Amygdala (tissue), 56 donors: ENCODE measurements around the gene EIF4A3.

Source experiments
- DNase-seq, 56 donors: peaks; one replicate each; lab custom pipeline; 2025; lab: John Stamatoyannopoulos, UW

EIF4A3 gene

DNA sequence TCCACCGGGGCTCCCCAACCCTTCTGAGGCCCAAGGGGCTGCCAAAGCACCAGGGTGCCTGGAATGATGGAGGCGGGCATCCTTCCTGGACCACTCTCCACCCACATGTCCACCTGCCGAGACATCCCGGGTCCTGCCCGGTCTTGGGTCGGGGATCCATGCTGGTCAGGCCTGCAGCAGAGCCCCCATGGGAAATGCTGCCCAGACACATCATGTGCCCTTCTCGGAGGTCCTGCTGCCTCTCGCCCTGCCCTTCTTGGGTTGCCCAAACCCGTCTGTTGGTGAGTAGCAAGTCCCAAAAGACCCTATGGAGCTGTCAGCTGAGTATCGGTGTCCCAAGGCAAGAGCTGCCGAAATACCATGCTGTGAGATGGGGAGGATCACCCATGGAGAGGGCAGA, 60.3 kb downstream of the EIF4A3 start:
- no peak for DNase-seq

DNA sequence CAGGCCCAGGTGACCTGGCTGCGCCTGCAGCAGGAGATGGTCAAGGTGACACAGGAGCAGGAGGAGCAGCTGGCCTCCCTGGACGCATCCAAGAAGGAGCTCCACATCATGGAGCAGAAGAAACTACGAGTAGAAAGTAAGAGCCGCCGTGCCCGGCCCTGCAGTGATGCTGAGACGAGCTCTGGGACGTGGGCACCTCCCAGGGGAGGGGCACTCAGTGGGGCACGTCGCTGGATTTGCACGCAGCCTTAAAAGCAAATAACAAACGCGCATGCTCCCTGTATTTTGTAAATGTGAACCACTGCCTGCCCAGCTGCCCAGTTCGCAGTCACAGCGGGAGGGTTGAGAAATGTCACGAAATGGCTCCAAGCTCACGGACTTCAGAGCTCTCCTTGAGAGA, 60.8 kb downstream of the EIF4A3 start:
- no peak for DNase-seq

DNA sequence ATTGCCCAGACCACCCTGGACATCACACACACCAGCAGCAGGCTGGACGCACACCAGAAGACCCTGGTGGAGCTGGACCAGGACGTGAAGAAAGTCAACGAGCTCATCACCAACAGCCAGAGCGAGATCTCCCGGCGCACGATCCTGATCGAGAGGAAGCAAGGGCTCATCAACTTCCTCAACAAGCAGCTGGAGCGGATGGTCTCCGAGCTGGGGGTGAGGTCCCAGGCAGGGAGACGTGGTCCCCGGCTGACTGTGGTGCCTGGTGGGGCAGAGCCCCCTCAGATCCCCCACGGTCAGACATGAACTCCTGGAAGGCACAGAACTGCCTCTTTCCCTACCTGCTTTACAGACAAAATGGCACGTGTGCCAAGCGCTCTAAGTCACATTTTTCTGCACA, 62.2 kb downstream of the EIF4A3 start:
- DNase-seq: no peak
